H9 (cell line): Measurements from ENCODE around the gene NSMCE3. TPM values are rescaled to one million over a fixed set of nuclear protein-coding genes. Genes with fewer than 3 reads are reported as not detected.

Experiments used
- DNase-seq: peaks from one replicate; pipeline ENCODE4 v3.0.0-alpha.2; 2017
- H2AFZ ChIP-seq: one replicate; pipeline ENCODE4 v1.6.1; 2013; ENCODE audit warnings: mild to moderate bottlenecking, low read length, control low read depth, moderate library complexity
- H2AK5ac ChIP-seq: 2 replicates; pipeline ENCODE4 v1.6.1; 2013; ENCODE audit warnings: low read length, control low read depth, mixed read lengths; ENCODE audit not compliant: insufficient read length
- H2BK120ac ChIP-seq: one replicate; pipeline ENCODE4 v1.6.1; 2013; ENCODE audit warnings: low read depth, mild to moderate bottlenecking, low read length, control low read depth, inconsistent platforms; ENCODE audit not compliant: poor library complexity, severe bottlenecking
- H2BK12ac ChIP-seq: 2 replicates; pipeline ENCODE4 v1.6.1; 2013; ENCODE audit warnings: low read length, control low read depth, mixed read lengths, low read depth; ENCODE audit not compliant: insufficient read length
- H2BK15ac ChIP-seq: 2 replicates; pipeline ENCODE4 v1.6.1; 2013; ENCODE audit warnings: low read depth, low read length, control low read depth
- H2BK20ac ChIP-seq: one replicate; pipeline ENCODE4 v1.6.1; 2013; ENCODE audit warnings: low read depth, mild to moderate bottlenecking, low read length, control low read depth, inconsistent platforms; ENCODE audit not compliant: poor library complexity, severe bottlenecking
- H2BK5ac ChIP-seq: 2 replicates; pipeline ENCODE4 v1.6.1; 2013; ENCODE audit warnings: low read length, control low read depth, mixed read lengths; ENCODE audit not compliant: insufficient read length
- H3K14ac ChIP-seq: 2 replicates; pipeline ENCODE4 v1.6.1; 2013; ENCODE audit warnings: low read length, control low read depth; ENCODE audit not compliant: insufficient read depth
- H3K18ac ChIP-seq: 2 replicates; pipeline ENCODE4 v1.6.1; 2013; ENCODE audit warnings: low read depth, mild to moderate bottlenecking, mixed read lengths, low read length, control low read depth; ENCODE audit not compliant: insufficient read length
- H3K23ac ChIP-seq: 2 replicates; pipeline ENCODE4 v1.6.1; 2013; ENCODE audit warnings: low read length, control low read depth, mixed read lengths, low read depth; ENCODE audit not compliant: insufficient read length
- H3K23me2 ChIP-seq: 2 replicates; pipeline ENCODE4 v1.6.1; 2013; ENCODE audit warnings: low read depth, mild to moderate bottlenecking, mixed read lengths, low read length, control low read depth; ENCODE audit not compliant: insufficient read length, poor library complexity, severe bottlenecking
- H3K27ac ChIP-seq: 2 replicates; pipeline ENCODE4 v1.5.1; 2013; ENCODE audit warnings: low read length, control low read depth, mixed read lengths, low read depth; ENCODE audit not compliant: insufficient read length
- H3K27me3 ChIP-seq: 2 replicates; pipeline ENCODE4 v1.6.1; 2013; ENCODE audit warnings: low read length, control low read depth, inconsistent platforms; ENCODE audit not compliant: insufficient read depth
- H3K4ac ChIP-seq: 2 replicates; pipeline ENCODE4 v1.6.1; 2013; ENCODE audit warnings: low read depth, mild to moderate bottlenecking, control low read depth, inconsistent platforms, low read length, moderate library complexity
- H3K4me1 ChIP-seq: 2 replicates; pipeline ENCODE4 v1.6.1; 2013; ENCODE audit warnings: low read length, control low read depth, inconsistent platforms; ENCODE audit not compliant: insufficient read depth
- H3K4me2 ChIP-seq: 2 replicates; pipeline ENCODE4 v1.6.1; 2013; ENCODE audit warnings: low read length, control low read depth, mixed read lengths; ENCODE audit not compliant: insufficient read length, insufficient read depth
- H3K56ac ChIP-seq: 2 replicates; pipeline ENCODE4 v1.6.1; 2013; ENCODE audit warnings: low read depth, mild to moderate bottlenecking, mixed read lengths, low read length, control low read depth; ENCODE audit not compliant: insufficient read length
- H3K79me1 ChIP-seq: 2 replicates; pipeline ENCODE4 v1.6.1; 2013; ENCODE audit warnings: low read depth, mild to moderate bottlenecking, moderate library complexity, low read length, control low read depth, inconsistent platforms; ENCODE audit not compliant: insufficient read depth, poor library complexity, severe bottlenecking
- H3K79me2 ChIP-seq: 2 replicates; pipeline ENCODE4 v1.6.1; 2013; ENCODE audit warnings: low read length, control low read depth, inconsistent platforms; ENCODE audit not compliant: insufficient read depth
- H3K9ac ChIP-seq: 2 replicates; pipeline ENCODE4 v1.6.1; 2013; ENCODE audit warnings: low read length, control low read depth, mixed read lengths; ENCODE audit not compliant: insufficient read length; ENCODE audit errors: extremely low read depth
- H3K9me3 ChIP-seq: one replicate; pipeline ENCODE4 v1.6.1; 2013; ENCODE audit warnings: low read depth, low read length, inconsistent platforms; ENCODE audit not compliant: control insufficient read depth
- H3T11ph ChIP-seq: one replicate; pipeline ENCODE4 v1.6.1; 2013; ENCODE audit warnings: mild to moderate bottlenecking, low read length, control low read depth, inconsistent platforms
- H4K20me1 ChIP-seq: one replicate; pipeline ENCODE4 v1.6.1; 2013; ENCODE audit not compliant: control insufficient read depth, insufficient read length, insufficient read depth
- H4K5ac ChIP-seq: 2 replicates; pipeline ENCODE4 v1.6.1; 2013; ENCODE audit warnings: low read depth, mild to moderate bottlenecking, mixed read lengths, low read length, control low read depth; ENCODE audit not compliant: insufficient read length
- H4K8ac ChIP-seq: replicated peaks from 2 replicates; pipeline ENCODE4 v1.6.1; 2013; ENCODE audit warnings: low read length, control low read depth, mixed read lengths, low read depth; ENCODE audit not compliant: insufficient read length
- H4K91ac ChIP-seq: 2 replicates; pipeline ENCODE4 v1.6.1; 2013; ENCODE audit warnings: low read depth, mild to moderate bottlenecking, moderate library complexity, mixed read lengths, low read length, control low read depth; ENCODE audit not compliant: insufficient read length
- H3K27ac Mint-ChIP-seq, 3 experiments: 2 replicates in 2 of 3; 3 replicates in 1 of 3; pipeline ENCODE4 v1.8.0; 2020 to 2021; ENCODE audit warnings: mixed read lengths in 3 of 3, mild to moderate bottlenecking in 1 of 3, moderate library complexity in 1 of 3
- H3K27me3 Mint-ChIP-seq: 2 replicates; pipeline ENCODE4 v1.8.0; 2021; ENCODE audit warnings: low read depth, mild to moderate bottlenecking, moderate library complexity, mixed read lengths
- H3K36me3 Mint-ChIP-seq, 3 experiments: 2 replicates in 2 of 3; 3 replicates in 1 of 3; pipeline ENCODE4 v1.8.0; 2020 to 2021; ENCODE audit warnings: low read depth in 3 of 3, mixed read lengths in 3 of 3; ENCODE audit not compliant: insufficient read depth in 1 of 3
- H3K4me1 Mint-ChIP-seq, 2 experiments: 2 replicates each; pipeline ENCODE4 v1.8.0; 2020; ENCODE audit warnings: mixed read lengths in 2 of 2
- H3K4me3 Mint-ChIP-seq, 2 experiments: 2 replicates in 1 of 2; 3 replicates in 1 of 2; pipeline ENCODE4 v1.8.0; 2020 to 2021; ENCODE audit warnings: mild to moderate bottlenecking in 2 of 2, mixed read lengths in 2 of 2, moderate library complexity in 1 of 2
- H3K9me3 Mint-ChIP-seq, 2 experiments: 2 replicates in 1 of 2; 3 replicates in 1 of 2; pipeline ENCODE4 v1.8.0; 2020; ENCODE audit warnings: mild to moderate bottlenecking in 2 of 2, mixed read lengths in 2 of 2, moderate library complexity in 1 of 2
- WGBS: extraction: QIAGEN DNeasy Blood & Tissue Kit; methylation state at CpG from one replicate; pipeline ENCODE4 v1.1.7; 2013; ENCODE audit warnings: missing lambda C conversion rate, low lambda C conversion rate, mixed read lengths; ENCODE audit not compliant: insufficient read length; ENCODE audit errors: extremely low coverage; 5-methylcytosine and 5-hydroxymethylcytosine counted together
- total RNA-seq: library from RNA; stranded (reverse); gene quantifications from 2 replicates; pipeline ENCODE4 v1.2.1, GENCODE V29; 2021
- TF ChIP-seq, protein P1 (sequence below): fragments of 200-600 bp; sonication (generic); conservative IDR thresholded peaks from 3 replicates; pipeline ENCODE4 v1.8.0; 2021; ENCODE audit warnings: antibody characterized with exemption, mild to moderate bottlenecking

Gene NSMCE3
- total RNA-seq, 1 experiment from 2014 or later, result 6.9 TPM

DNA sequence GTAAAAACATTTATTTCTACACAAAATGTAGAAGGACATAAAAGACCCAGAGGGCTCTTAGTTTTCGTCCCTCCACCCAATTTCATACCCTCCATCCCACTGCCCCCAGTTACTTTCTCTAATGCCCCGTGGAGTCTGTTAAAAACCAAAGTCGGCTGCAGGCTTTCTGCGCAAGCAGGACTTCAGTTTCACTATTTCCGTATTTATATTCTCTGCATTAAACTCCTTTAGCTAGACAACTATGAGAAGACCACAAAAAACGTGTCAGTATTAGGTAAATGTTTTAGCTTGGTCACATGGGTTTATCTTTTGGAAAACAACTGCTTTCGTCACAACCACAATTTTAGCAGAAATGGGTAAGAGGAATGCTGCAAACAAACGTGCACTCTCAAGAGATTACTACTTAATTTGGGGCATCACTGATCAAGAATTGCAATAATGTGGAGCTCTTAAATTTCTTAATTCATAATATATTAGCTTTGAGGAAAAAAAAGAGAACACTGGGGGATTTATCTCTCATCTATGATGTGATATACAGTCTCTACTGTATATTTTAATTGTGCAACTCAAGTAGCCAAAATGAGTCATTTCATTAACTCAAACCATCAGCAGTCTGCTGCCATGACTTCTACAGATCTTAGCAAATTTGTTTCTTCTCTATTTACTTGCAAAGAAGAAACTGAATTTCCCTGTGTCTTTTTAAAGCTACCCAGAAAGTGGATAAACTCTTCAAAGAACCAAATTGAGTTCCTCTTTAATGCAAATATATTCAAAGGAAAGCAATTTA is 740 bp upstream of the NSMCE3 start:
- Histone ChIP-seq H3K27me3 (no peaks in the 10 kb centered on the region), H3K56ac (no peak overlapping the region), H3K79me2 (peaks cover 1% of the 10 kb centered on the region; the same call in 1 of the 2 replicates), H2AK5ac (no peak overlapping the region), H3K23ac (no peak overlapping the region), H3K4ac (no peak overlapping the region), H2BK15ac (no peak overlapping the region), H3K18ac (no peak overlapping the region), H2BK120ac (no peak overlapping the region), H2BK5ac (no peak overlapping the region), H3K9ac (no peak overlapping the region), H2BK12ac (no peak overlapping the region), H3K14ac (no peak overlapping the region), H3K79me1 (no peaks in the 10 kb centered on the region), H3K23me2 (peaks cover 12% of the 10 kb centered on the region), H3K4me1 (peaks cover 1% of the 10 kb centered on the region; the same call in 1 of the 2 replicates), H4K20me1 (no peaks in the 10 kb centered on the region), H4K5ac (no peak overlapping the region), H2AFZ (no peak overlapping the region), H4K91ac (no peak overlapping the region), H3K9me3 (no peaks in the 10 kb centered on the region), H2BK20ac (no peak overlapping the region), H3K27ac (no peak overlapping the region), H3K4me2 (peak overlapping the region; percentile 60), H4K8ac (no peak overlapping the region), H3T11ph (no peak overlapping the region)
- H3K27me3 Mint-ChIP-seq, result no peaks in the 10 kb centered on the region
- no peaks in the 10 kb centered on the region for H3K36me3 Mint-ChIP-seq
- peak overlapping the region; percentile 80 to 95 for H3K4me3 Mint-ChIP-seq
- DNase-seq, result no peak
- WGBS, result no CpG with 5 or more reads among the region's 8 CpGs
- H3K9me3 Mint-ChIP-seq, result no peaks in the 10 kb centered on the region
- peaks cover 33 to 37% of the 10 kb centered on the region in 2 experiments for H3K4me1 Mint-ChIP-seq
- TF ChIP-seq, protein P1, sequence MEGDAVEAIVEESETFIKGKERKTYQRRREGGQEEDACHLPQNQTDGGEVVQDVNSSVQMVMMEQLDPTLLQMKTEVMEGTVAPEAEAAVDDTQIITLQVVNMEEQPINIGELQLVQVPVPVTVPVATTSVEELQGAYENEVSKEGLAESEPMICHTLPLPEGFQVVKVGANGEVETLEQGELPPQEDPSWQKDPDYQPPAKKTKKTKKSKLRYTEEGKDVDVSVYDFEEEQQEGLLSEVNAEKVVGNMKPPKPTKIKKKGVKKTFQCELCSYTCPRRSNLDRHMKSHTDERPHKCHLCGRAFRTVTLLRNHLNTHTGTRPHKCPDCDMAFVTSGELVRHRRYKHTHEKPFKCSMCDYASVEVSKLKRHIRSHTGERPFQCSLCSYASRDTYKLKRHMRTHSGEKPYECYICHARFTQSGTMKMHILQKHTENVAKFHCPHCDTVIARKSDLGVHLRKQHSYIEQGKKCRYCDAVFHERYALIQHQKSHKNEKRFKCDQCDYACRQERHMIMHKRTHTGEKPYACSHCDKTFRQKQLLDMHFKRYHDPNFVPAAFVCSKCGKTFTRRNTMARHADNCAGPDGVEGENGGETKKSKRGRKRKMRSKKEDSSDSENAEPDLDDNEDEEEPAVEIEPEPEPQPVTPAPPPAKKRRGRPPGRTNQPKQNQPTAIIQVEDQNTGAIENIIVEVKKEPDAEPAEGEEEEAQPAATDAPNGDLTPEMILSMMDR, result no peak
- H3K27ac Mint-ChIP-seq, result peak overlapping the region in 2 of 3 experiments; percentile 85 to 91; a peak in 5 of 7 replicates
